Stimulated activated CD4-positive, alpha-beta T cell treated with anti-CD3 and anti-CD28 coated beads, Interleukin-1b, Interleukin-23, amount 100 ng/mL, for 1 hour (primary cell): ENCODE measurements around the gene DCUN1D5.

Experiments used
- DNase-seq, 2 donors: peaks; one replicate each; pipeline ENCODE4 v3.0.0-alpha.2; 2020; ENCODE audit warnings: low read depth in 2 of 2

DCUN1D5 gene

GRCh38 chr11:103091801-103092524 is at the start of gene DCUN1D5:
Gene DCUN1D5, minus strand, starts transcription at chr11:103092160. Its CDS starts 288 bp downstream, at chr11:103091872.
- peak; percentile 78 to 92 for DNase-seq

- no peak for DNase-seq
Observed at GRCh38 chr11:103125462-103125861, 33.5 kb upstream of the DCUN1D5 start.

GRCh38 chr11:103114836-103115235 is 22.9 kb upstream of the DCUN1D5 start:
- no peak for DNase-seq

- DNase-seq = no peak
Observed at GRCh38 chr11:103112364-103112763, 20.4 kb upstream of the DCUN1D5 start.

GRCh38 chr11:103111400-103111799 is 19.4 kb upstream of the DCUN1D5 start:
- DNase-seq = no peak

- no peak for DNase-seq
Observed at GRCh38 chr11:103110391-103110790, 18.4 kb upstream of the DCUN1D5 start.

- DNase-seq = no peak
Observed at GRCh38 chr11:103109818-103110388, 17.9 kb upstream of the DCUN1D5 start.

GRCh38 chr11:103108933-103109817 is 17.2 kb upstream of the DCUN1D5 start, which contains the start of gene DYNC2H1:
Gene DYNC2H1, plus strand, starts transcription at chr11:103109426. Its CDS starts 149 bp downstream, at chr11:103109575.
- peak; percentile 61 to 63 for DNase-seq

- no peak for DNase-seq
Observed at GRCh38 chr11:103097279-103097678, 5.3 kb upstream of the DCUN1D5 start.

GRCh38 chr11:103091064-103091800 is 728 bp downstream of the DCUN1D5 start:
- peak in 1 of 2 donors; percentile 11 for DNase-seq

- no peak for DNase-seq
Observed at GRCh38 chr11:103086461-103086860, 5.5 kb downstream of the DCUN1D5 start.

GRCh38 chr11:103085758-103086365 is 6.1 kb downstream of the DCUN1D5 start:
- DNase-seq = no peak

GRCh38 chr11:103079833-103080232 is 12.1 kb downstream of the DCUN1D5 start:
- DNase-seq = no peak

- no peak for DNase-seq
Observed at GRCh38 chr11:103078710-103079109, 13.2 kb downstream of the DCUN1D5 start.

- DNase-seq = no peak
Observed at GRCh38 chr11:103077554-103077953, 14.4 kb downstream of the DCUN1D5 start.

- no peak for DNase-seq
Observed at GRCh38 chr11:103076361-103076760, 15.6 kb downstream of the DCUN1D5 start.

GRCh38 chr11:103071008-103071407 is 21.0 kb downstream of the DCUN1D5 start:
- no peak for DNase-seq

- DNase-seq = no peak
Observed at GRCh38 chr11:103070142-103070541, 21.8 kb downstream of the DCUN1D5 start.

GRCh38 chr11:103069367-103069766 is 22.6 kb downstream of the DCUN1D5 start:
- no peak for DNase-seq

- no peak for DNase-seq
Observed at GRCh38 chr11:103067118-103067517, 24.8 kb downstream of the DCUN1D5 start.

- DNase-seq = no peak
Observed at GRCh38 chr11:103061656-103062055, 30.3 kb downstream of the DCUN1D5 start.
